Ishikawa (cell line): ENCODE results near the gene CCNL2.

ENCODE experiments used
- CEBPB ChIP-seq: IDR thresholded peaks from 2 replicates; pipeline ENCODE4 v1.6.1; 2012
- CREB1 ChIP-seq: IDR thresholded peaks from 2 replicates; pipeline ENCODE4 v1.6.1; 2012; ENCODE audit warnings: low read depth
- EGR1 ChIP-seq: IDR thresholded peaks from 2 replicates; pipeline ENCODE4 v1.6.1; 2012
- EP300 ChIP-seq: IDR thresholded peaks from 2 replicates; pipeline ENCODE4 v1.6.1; 2012; ENCODE audit warnings: borderline replicate concordance
- FOXM1 ChIP-seq: IDR thresholded peaks from 2 replicates; pipeline ENCODE4 v1.6.1; 2012; ENCODE audit warnings: low read depth, borderline replicate concordance
- MAX ChIP-seq: IDR thresholded peaks from 2 replicates; pipeline ENCODE4 v1.6.1; 2012
- NFIC ChIP-seq: IDR thresholded peaks from 2 replicates; pipeline ENCODE4 v1.6.1; 2012
- RAD21 ChIP-seq: IDR thresholded peaks from 2 replicates; pipeline ENCODE4 v1.6.1; 2012; ENCODE audit warnings: low read depth
- REST ChIP-seq: IDR thresholded peaks from 2 replicates; pipeline ENCODE4 v1.6.1; 2012; ENCODE audit warnings: low read depth, mild to moderate bottlenecking
- TAF1 ChIP-seq: IDR thresholded peaks from 2 replicates; pipeline ENCODE4 v1.6.1; 2012; ENCODE audit warnings: low read depth, mild to moderate bottlenecking
- TCF12 ChIP-seq: IDR thresholded peaks from 2 replicates; pipeline ENCODE4 v1.6.1; 2012; ENCODE audit warnings: low read depth
- TEAD4 ChIP-seq: IDR thresholded peaks from 2 replicates; pipeline ENCODE4 v1.6.1; 2012
- USF1 ChIP-seq: IDR thresholded peaks from 2 replicates; pipeline ENCODE4 v1.6.1; 2012
- YY1 ChIP-seq: IDR thresholded peaks from 2 replicates; pipeline ENCODE4 v1.6.1; 2012; ENCODE audit warnings: low read depth
- ZBTB7A ChIP-seq: IDR thresholded peaks from 2 replicates; pipeline ENCODE4 v1.6.1; 2012; ENCODE audit warnings: low read depth

Gene CCNL2

GRCh38 chr1:1430992-1431844, 32.1 kb upstream of the CCNL2 start:
- TF ChIP-seq TAF1 (no peak), EGR1 (no peak), EP300 (no peak), FOXM1 (no peak), CREB1 (no peak), REST (no peak), CEBPB (no peak), ZBTB7A (no peak), NFIC (no peak), TEAD4 (no peak), TCF12 (no peak), RAD21 (no peak), MAX (no peak), YY1 (no peak), USF1 (no peak)

GRCh38 chr1:1430114-1430982, 31.2 kb upstream of the CCNL2 start:
- TF ChIP-seq CREB1, result no peak
- no peak for TF ChIP-seq EGR1
- TF ChIP-seq FOXM1, result no peak
- no peak for TF ChIP-seq CEBPB
- TF ChIP-seq ZBTB7A, result no peak
- TF ChIP-seq TCF12, result no peak
- TF ChIP-seq TEAD4, result no peak
- TF ChIP-seq RAD21, result no peak
- no peak for TF ChIP-seq NFIC
- TF ChIP-seq MAX, result no peak
- no peak for TF ChIP-seq REST
- no peak for TF ChIP-seq YY1
- TF ChIP-seq TAF1, result no peak

GRCh38 chr1:1429671-1430073, 30.5 kb upstream of the CCNL2 start:
- TF ChIP-seq EGR1 (no peak), CEBPB (no peak), TEAD4 (no peak), ZBTB7A (no peak), CREB1 (no peak), TCF12 (no peak), RAD21 (no peak), TAF1 (no peak), REST (no peak), EP300 (no peak), YY1 (no peak), FOXM1 (no peak), USF1 (no peak), MAX (no peak), NFIC (no peak)
